MM.1S (cell line): Measurements from ENCODE around the gene FAM170B.

Experiments used
- DNase-seq: peaks from one replicate; pipeline ENCODE4 v3.0.0-alpha.2; 2015
- H2AFZ ChIP-seq: fragments of 300-600 bp; sonication (generic); 2 replicates; pipeline ENCODE4 v1.6.0; 2016; ENCODE audit warnings: antibody characterized with exemption, low read length
- H3F3A ChIP-seq: fragments of 300-600 bp; sonication (generic); 2 replicates; pipeline ENCODE4 v1.6.1; 2016; ENCODE audit warnings: mild to moderate bottlenecking, antibody characterized with exemption, low read length, moderate library complexity, mixed read lengths; ENCODE audit not compliant: insufficient read depth
- H3K27ac ChIP-seq: fragments of 300-600 bp; sonication (generic); 2 replicates; pipeline ENCODE4 v1.5.1; 2016; ENCODE audit warnings: mild to moderate bottlenecking, low read length
- H3K27me3 ChIP-seq: fragments of 300-600 bp; sonication (generic); replicated peaks from 2 replicates; pipeline ENCODE4 v1.6.0; 2016; ENCODE audit warnings: low read length; ENCODE audit not compliant: insufficient read depth
- H3K36me3 ChIP-seq: fragments of 300-600 bp; sonication (generic); replicated peaks from 2 replicates; pipeline ENCODE4 v1.6.1; 2016; ENCODE audit warnings: mild to moderate bottlenecking, low read length, mixed read lengths; ENCODE audit not compliant: insufficient read depth
- H3K4me1 ChIP-seq: fragments of 300-600 bp; sonication (generic); 2 replicates; pipeline ENCODE4 v1.6.1; 2016; ENCODE audit warnings: low read length, mixed read lengths
- H3K4me2 ChIP-seq: fragments of 300-600 bp; sonication (generic); 2 replicates; pipeline ENCODE4 v1.6.0; 2016; ENCODE audit warnings: low read depth, low read length
- H3K4me3 ChIP-seq: fragments of 300-600 bp; sonication (generic); 2 replicates; pipeline ENCODE4 v1.5.1; 2016; ENCODE audit warnings: low read length, mixed read lengths
- H3K79me2 ChIP-seq: fragments of 300-600 bp; sonication (generic); 2 replicates; pipeline ENCODE4 v1.6.1; 2016; ENCODE audit warnings: mixed run types, low read length, mixed read lengths
- H3K9ac ChIP-seq: fragments of 300-600 bp; sonication (generic); 2 replicates; pipeline ENCODE4 v1.6.1; 2016; ENCODE audit warnings: low read length, mixed read lengths
- H3K9me2 ChIP-seq: fragments of 300-600 bp; sonication (generic); replicated peaks from 2 replicates; pipeline ENCODE4 v1.6.1; 2016; ENCODE audit warnings: mild to moderate bottlenecking, low read length, mixed read lengths; ENCODE audit not compliant: insufficient read depth
- H3K9me3 ChIP-seq: fragments of 300-600 bp; sonication (generic); replicated peaks from 2 replicates; pipeline ENCODE4 v1.6.1; 2016; ENCODE audit warnings: mild to moderate bottlenecking, low read length, mixed read lengths; ENCODE audit not compliant: insufficient read depth
- H4K20me1 ChIP-seq: fragments of 300-600 bp; sonication (generic); 2 replicates; pipeline ENCODE4 v1.6.1; 2016; ENCODE audit warnings: mild to moderate bottlenecking, low read length, moderate library complexity, mixed read lengths; ENCODE audit not compliant: insufficient read depth
- EZH2 ChIP-seq: fragments of 300-600 bp; sonication (generic); optimal IDR thresholded peaks from 2 replicates; pipeline ENCODE3; 2017; ENCODE audit warnings: low read depth, mild to moderate bottlenecking, antibody characterized with exemption, low read length, mixed read lengths
- EZH2phosphoT487 ChIP-seq: fragments of 300-600 bp; sonication (generic); IDR thresholded peaks from 2 replicates; pipeline ENCODE4 v1.6.1; 2018; ENCODE audit warnings: antibody characterized with exemption, low read length
- TF ChIP-seq, protein P1 (sequence below): fragments of 300-600 bp; sonication (generic); IDR thresholded peaks from 2 replicates; pipeline ENCODE4 v1.5.1; 2016; ENCODE audit warnings: antibody characterized with exemption, low read length, mixed read lengths

The FAM170B gene

DNA sequence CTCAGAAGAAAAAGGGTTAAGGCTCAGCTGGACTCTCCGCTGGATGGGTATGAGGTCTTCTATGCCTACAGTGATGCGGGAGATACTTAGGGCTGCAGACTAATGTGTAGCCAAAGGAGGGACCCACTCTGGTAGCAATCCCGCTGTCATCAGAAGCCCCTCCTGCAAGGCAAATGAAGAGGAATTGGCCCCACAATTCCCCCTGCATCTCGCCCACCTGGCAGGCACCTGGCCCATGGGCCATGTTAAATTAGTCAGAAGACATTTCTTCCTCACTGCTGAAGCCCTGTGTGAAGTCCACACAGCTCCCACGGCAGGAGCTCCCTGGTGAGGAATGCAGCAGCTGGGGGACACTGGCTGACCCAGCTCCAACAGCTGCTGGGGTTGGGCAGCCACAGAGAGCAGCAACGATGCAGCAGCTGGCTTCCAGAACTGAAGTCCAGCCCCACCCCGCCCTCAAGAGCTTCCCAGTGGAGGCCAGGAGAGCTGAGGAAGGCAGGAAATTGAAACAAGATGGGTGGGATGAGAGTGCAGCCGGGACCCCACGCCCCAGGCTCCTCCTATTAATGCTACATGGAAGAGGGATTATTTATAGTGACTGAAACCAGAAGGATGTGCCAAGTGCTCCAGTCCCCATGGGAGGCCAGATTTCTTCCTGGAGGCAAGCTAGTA is 24.0 kb downstream of the FAM170B start:
- H3K9me3 ChIP-seq: no peaks in the 10 kb centered on the region
- no peaks in the 10 kb centered on the region for H3K4me1 ChIP-seq
- no peaks in the 10 kb centered on the region for H3K9me2 ChIP-seq
- H3K79me2 ChIP-seq: no peaks in the 10 kb centered on the region
- no peaks in the 10 kb centered on the region for H3F3A ChIP-seq
- no peak overlapping the region for H3K4me3 ChIP-seq
- no peaks in the 10 kb centered on the region for H4K20me1 ChIP-seq
- H3K9ac ChIP-seq: no peak overlapping the region
- H3K27ac ChIP-seq: no peak overlapping the region
- H3K4me2 ChIP-seq: no peak overlapping the region
- no peak overlapping the region for H2AFZ ChIP-seq
- DNase-seq: no peak
- H3K27me3 ChIP-seq: no peaks in the 10 kb centered on the region
- no peaks in the 10 kb centered on the region for H3K36me3 ChIP-seq
- no peak for TF ChIP-seq EZH2
- no peak for TF ChIP-seq EZH2phosphoT487
- TF ChIP-seq, protein P1, sequence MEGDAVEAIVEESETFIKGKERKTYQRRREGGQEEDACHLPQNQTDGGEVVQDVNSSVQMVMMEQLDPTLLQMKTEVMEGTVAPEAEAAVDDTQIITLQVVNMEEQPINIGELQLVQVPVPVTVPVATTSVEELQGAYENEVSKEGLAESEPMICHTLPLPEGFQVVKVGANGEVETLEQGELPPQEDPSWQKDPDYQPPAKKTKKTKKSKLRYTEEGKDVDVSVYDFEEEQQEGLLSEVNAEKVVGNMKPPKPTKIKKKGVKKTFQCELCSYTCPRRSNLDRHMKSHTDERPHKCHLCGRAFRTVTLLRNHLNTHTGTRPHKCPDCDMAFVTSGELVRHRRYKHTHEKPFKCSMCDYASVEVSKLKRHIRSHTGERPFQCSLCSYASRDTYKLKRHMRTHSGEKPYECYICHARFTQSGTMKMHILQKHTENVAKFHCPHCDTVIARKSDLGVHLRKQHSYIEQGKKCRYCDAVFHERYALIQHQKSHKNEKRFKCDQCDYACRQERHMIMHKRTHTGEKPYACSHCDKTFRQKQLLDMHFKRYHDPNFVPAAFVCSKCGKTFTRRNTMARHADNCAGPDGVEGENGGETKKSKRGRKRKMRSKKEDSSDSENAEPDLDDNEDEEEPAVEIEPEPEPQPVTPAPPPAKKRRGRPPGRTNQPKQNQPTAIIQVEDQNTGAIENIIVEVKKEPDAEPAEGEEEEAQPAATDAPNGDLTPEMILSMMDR: no peak

DNA sequence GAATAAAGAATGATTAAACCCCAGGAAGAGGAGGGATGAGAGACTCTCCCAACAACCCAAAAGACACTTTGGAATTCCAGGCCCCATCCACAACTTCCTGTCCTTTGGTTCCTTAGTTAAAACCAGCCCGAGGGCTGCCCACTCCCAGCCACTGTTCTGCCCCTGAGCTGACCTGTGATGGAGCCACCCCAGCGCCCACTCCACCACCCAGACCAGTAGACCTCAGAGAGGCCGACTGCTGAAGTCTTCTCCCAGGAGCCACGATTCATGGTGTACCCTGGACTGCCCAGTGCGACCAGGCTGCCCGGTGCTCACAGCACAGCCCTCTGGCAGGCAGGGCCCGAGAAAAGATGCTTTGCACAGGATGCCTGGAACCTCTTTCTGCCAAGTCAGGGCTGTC is 25.2 kb downstream of the FAM170B start:
- no peak overlapping the region for H2AFZ ChIP-seq
- no peak overlapping the region for H3K4me2 ChIP-seq
- no peak overlapping the region for H3K9ac ChIP-seq
- DNase-seq: no peak
- H3K4me3 ChIP-seq: no peak overlapping the region
- no peaks in the 10 kb centered on the region for H3K27me3 ChIP-seq
- H3K9me2 ChIP-seq: no peaks in the 10 kb centered on the region
- H3K79me2 ChIP-seq: no peaks in the 10 kb centered on the region
- H3K36me3 ChIP-seq: no peaks in the 10 kb centered on the region
- no peaks in the 10 kb centered on the region for H4K20me1 ChIP-seq
- H3K9me3 ChIP-seq: no peaks in the 10 kb centered on the region
- no peak overlapping the region for H3K27ac ChIP-seq
- no peaks in the 10 kb centered on the region for H3K4me1 ChIP-seq
- H3F3A ChIP-seq: no peaks in the 10 kb centered on the region
- no peak for TF ChIP-seq EZH2
- TF ChIP-seq EZH2phosphoT487: no peak
- TF ChIP-seq, protein P1: no peak

DNA sequence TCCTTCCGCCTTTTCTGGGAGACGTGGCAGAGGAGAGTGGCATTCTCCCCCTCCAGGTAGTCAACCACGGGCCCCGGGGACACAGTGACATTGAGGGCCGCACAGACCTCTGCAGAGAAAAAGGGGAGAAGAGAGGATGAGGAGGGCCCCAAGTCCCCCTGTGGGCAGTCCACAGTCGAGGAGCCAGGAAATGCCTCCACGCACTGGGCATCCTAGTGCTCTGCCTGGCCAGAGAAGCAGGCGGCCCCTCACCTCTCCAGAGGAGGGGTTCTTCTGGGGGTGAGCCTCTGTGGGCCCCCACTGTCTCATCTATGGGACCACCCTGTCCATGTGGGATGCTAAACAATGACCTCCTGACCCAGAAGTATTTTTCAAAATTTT is 25.9 kb downstream of the FAM170B start:
- Histone ChIP-seq H3K79me2 (no peaks in the 10 kb centered on the region), H3K4me1 (no peaks in the 10 kb centered on the region), H3K4me3 (no peak overlapping the region), H3K9me3 (no peaks in the 10 kb centered on the region), H2AFZ (no peak overlapping the region), H3K4me2 (no peak overlapping the region), H3K27ac (no peak overlapping the region), H3F3A (no peaks in the 10 kb centered on the region), H3K36me3 (no peaks in the 10 kb centered on the region), H4K20me1 (no peaks in the 10 kb centered on the region), H3K9ac (no peak overlapping the region), H3K27me3 (no peaks in the 10 kb centered on the region), H3K9me2 (no peaks in the 10 kb centered on the region)
- DNase-seq: no peak
- TF ChIP-seq EZH2phosphoT487 (no peak), EZH2 (no peak)
- TF ChIP-seq, protein P1: no peak
